ENCODE measurements around the gene TRIM33.
"Not testable (repeated sequence)": the region's sequence is repeated elsewhere in the genome, so short reads cannot be mapped to it uniquely, and the experiment has no call there.

The TRIM33 gene

DNA sequence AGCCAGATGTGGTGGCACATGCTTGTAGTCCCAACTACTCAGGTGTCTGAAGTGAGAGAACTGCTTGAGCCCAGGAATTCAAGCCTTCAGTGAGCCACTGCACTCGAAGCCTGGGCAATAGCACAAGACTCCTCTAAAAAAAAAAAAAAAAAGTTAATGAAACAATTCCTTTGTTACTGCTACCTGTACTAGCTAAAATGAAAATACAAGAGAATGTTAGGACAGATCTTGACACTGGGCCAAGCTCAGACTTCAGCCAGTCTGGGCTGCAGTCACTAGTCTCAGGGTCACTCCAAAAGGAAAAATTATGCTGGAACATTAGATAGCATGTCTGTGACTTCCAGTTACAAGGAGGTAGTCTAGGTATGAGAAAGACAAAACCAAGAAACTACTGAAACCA is 56.5 kb downstream of the TRIM33 start:
- no peak for DNase-seq (ENCODE audit: low read depth)
- H3K4me3 ChIP-seq (ENCODE audit: low read depth, low read length) = no peak overlapping the region
- TF ChIP-seq, protein P1, sequence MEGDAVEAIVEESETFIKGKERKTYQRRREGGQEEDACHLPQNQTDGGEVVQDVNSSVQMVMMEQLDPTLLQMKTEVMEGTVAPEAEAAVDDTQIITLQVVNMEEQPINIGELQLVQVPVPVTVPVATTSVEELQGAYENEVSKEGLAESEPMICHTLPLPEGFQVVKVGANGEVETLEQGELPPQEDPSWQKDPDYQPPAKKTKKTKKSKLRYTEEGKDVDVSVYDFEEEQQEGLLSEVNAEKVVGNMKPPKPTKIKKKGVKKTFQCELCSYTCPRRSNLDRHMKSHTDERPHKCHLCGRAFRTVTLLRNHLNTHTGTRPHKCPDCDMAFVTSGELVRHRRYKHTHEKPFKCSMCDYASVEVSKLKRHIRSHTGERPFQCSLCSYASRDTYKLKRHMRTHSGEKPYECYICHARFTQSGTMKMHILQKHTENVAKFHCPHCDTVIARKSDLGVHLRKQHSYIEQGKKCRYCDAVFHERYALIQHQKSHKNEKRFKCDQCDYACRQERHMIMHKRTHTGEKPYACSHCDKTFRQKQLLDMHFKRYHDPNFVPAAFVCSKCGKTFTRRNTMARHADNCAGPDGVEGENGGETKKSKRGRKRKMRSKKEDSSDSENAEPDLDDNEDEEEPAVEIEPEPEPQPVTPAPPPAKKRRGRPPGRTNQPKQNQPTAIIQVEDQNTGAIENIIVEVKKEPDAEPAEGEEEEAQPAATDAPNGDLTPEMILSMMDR (IDR thresholded peaks at IDR 0.05; ENCODE audit: low read depth, low read length) = no peak
- TF ChIP-seq MYC (IDR thresholded peaks at IDR 0.05; ENCODE audit: low read depth, low read length) (no peak), POLR2A (IDR thresholded peaks at IDR 0.05; ENCODE audit: extremely low read depth, insufficient read length) (no peak)
- TF ChIP-seq, protein P2, sequence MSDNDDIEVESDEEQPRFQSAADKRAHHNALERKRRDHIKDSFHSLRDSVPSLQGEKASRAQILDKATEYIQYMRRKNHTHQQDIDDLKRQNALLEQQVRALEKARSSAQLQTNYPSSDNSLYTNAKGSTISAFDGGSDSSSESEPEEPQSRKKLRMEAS (IDR thresholded peaks at IDR 0.05; ENCODE audit: low read depth, low read length) = no peak

DNA sequence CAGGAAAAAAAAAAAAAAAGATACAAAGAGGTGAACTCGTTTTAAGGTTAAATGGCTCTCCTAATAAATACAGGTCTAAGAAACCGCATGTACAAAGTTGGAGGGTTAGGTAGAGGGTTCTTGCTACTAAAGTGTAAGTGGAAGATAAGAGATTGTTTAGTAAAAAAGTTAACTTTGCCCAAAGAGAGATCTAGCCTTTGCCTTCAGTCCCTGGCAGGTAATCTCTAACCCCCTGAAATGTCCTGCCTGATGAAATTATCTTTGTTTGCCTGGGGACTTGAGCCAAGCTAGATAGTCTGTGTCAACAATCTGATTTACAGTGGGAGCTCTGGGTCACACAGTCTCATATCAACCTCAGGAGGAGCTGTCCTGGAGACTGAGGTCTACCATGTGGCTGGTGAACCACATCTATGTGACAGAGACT is 57.6 kb downstream of the TRIM33 start:
- TF ChIP-seq POLR2A (IDR thresholded peaks at IDR 0.05; ENCODE audit: extremely low read depth, insufficient read length) = no peak
- TF ChIP-seq, protein P1 (IDR thresholded peaks at IDR 0.05; ENCODE audit: low read depth, low read length) = no peak
- TF ChIP-seq MYC (IDR thresholded peaks at IDR 0.05; ENCODE audit: low read depth, low read length) = no peak
- TF ChIP-seq, protein P2 (IDR thresholded peaks at IDR 0.05; ENCODE audit: low read depth, low read length) = no peak
- DNase-seq (ENCODE audit: low read depth) = no peak
- no peak overlapping the region for H3K4me3 ChIP-seq (ENCODE audit: low read depth, low read length)

DNA sequence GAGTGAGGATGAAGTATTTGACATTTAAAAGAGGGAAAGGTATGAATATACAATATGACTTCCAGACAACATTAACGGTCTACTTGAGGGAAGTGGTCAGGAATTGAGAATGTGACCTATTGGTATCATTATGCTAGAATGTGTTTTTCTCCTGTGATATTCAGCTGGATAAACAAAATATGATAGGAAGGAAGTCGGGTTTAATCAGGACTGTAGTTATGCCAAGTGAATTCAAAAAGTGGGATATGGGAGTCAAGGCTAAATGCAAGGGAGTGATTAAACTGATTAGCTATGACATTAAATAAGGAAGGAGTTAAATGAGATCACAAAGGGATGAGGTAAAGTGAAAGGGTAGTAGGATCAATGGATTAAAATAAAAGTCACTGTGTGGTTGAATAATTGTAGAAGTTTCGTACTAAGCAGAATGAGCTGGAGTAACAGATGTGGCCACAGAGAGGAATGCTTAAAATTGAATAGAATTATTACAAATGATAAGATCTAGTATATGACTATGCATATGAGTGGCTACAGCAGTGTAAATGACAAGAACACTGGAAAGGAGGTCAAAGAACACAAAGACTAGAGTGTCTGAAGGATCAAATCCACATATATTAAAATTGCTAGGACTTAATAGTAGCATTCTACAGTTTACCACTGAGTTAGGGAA is 62.5 kb downstream of the TRIM33 start:
- no peak overlapping the region for H3K4me3 ChIP-seq (ENCODE audit: low read depth, low read length)
- TF ChIP-seq, protein P1 (IDR thresholded peaks at IDR 0.05; ENCODE audit: low read depth, low read length) = no peak
- TF ChIP-seq POLR2A (IDR thresholded peaks at IDR 0.05; ENCODE audit: extremely low read depth, insufficient read length) = no peak
- no peak for TF ChIP-seq MYC (IDR thresholded peaks at IDR 0.05; ENCODE audit: low read depth, low read length)
- TF ChIP-seq, protein P2 (IDR thresholded peaks at IDR 0.05; ENCODE audit: low read depth, low read length) = no peak
- no peak for DNase-seq (ENCODE audit: low read depth)

DNA sequence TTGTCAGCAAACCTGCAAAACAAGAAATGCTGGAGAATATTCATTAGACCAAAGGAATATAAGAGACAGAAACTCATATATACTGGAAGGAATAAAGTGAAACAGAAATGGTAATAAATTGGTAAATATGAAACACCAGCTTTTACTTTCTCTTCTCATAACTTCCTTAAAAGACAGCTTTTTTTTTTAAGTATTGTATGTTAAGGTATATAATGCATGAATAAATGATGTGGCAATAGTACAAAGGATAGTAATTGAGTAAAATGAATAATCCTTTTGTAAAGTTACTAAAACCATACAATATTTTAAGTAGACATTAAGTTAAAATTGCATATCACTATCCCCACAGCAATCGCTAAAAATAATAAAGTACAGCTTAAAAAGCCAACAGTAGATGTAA is 64.8 kb downstream of the TRIM33 start:
- no peak for DNase-seq (ENCODE audit: low read depth)
- no peak for TF ChIP-seq MYC (IDR thresholded peaks at IDR 0.05; ENCODE audit: low read depth, low read length)
- TF ChIP-seq, protein P2 (IDR thresholded peaks at IDR 0.05; ENCODE audit: low read depth, low read length) = no peak
- TF ChIP-seq, protein P1 (IDR thresholded peaks at IDR 0.05; ENCODE audit: low read depth, low read length) = no peak
- no peak for TF ChIP-seq POLR2A (IDR thresholded peaks at IDR 0.05; ENCODE audit: extremely low read depth, insufficient read length)
- no peak overlapping the region for H3K4me3 ChIP-seq (ENCODE audit: low read depth, low read length)

DNA sequence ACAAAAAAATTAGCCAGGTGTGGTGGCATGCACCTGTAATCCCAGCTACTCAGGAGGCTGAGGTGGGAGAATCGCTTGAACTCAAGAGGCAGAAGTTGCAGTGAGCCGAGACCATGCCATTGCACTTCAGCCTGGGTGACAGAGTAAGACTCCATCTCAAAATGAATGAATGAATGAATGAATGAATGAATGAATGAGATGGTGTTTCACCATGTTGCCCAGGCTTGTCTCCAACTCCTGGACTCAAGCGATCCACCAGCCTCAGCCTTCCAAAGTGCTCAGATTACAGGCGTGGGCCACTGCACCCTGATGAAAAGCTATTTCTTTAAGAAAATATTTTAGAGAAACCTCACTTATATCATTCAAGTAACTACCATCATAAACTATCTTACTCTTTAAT is 67.8 kb downstream of the TRIM33 start:
- H3K4me3 ChIP-seq (ENCODE audit: low read depth, low read length); DNase-seq (ENCODE audit: low read depth): not testable (repeated sequence)

DNA sequence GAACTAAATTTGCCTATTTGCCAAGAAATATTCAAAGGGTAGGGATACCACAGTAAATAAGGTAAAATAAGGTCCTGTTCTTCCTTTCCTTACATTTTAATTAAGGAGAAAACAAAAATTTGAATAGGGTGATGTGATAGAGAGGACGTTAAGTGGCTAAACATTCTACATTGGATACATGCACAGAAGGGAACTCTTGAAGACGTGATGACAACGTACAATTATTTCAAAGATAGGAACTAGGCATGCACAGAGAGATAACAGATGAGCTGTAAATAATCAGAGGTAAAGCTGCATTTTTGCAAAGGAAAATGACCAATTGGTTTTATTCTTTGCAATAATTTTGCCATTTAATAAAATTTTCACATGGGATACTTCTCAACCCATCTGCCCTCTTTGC is 69.7 kb downstream of the TRIM33 start:
- DNase-seq (ENCODE audit: low read depth) = no peak
- TF ChIP-seq MYC (IDR thresholded peaks at IDR 0.05; ENCODE audit: low read depth, low read length) = no peak
- no peak for TF ChIP-seq POLR2A (IDR thresholded peaks at IDR 0.05; ENCODE audit: extremely low read depth, insufficient read length)
- TF ChIP-seq, protein P1 (IDR thresholded peaks at IDR 0.05; ENCODE audit: low read depth, low read length) = no peak
- TF ChIP-seq, protein P2 (IDR thresholded peaks at IDR 0.05; ENCODE audit: low read depth, low read length) = no peak
- H3K4me3 ChIP-seq (ENCODE audit: low read depth, low read length) = no peak overlapping the region

Measured in NB4 (cell line).